Natural killer cell (primary cell): ENCODE measurements around the gene AP3M1. TPM values are rescaled to one million over a fixed set of nuclear protein-coding genes. Genes with fewer than 3 reads are reported as not detected.

Experiments used
- ATAC-seq, 3 donors: fragments of 150-1000 bp in 2 of 3; fragments of 200-7000 bp in 1 of 3; cut with Tn5 transposase; 1 replicate in 1 of 3; 2 replicates in 2 of 3; pipeline ENCODE4 v1.10.0; 2021; ENCODE audit warnings: mild to moderate bottlenecking in 2 of 3, moderate library complexity in 2 of 3
- DNase-seq, 2 donors: peaks; one replicate each; pipeline versions ENCODE4 v3.0.0 to v3.0.0-alpha.2; 2013 to 2021; ENCODE audit warnings: mixed read lengths in 1 of 2
- H3K27ac ChIP-seq: one replicate; pipeline ENCODE4 v1.5.1; 2013; ENCODE audit warnings: mild to moderate bottlenecking, low read length
- H3K27me3 ChIP-seq: one replicate; pipeline ENCODE4 v1.6.1; 2013; ENCODE audit warnings: low read length; ENCODE audit not compliant: control insufficient read depth, insufficient read depth
- H3K36me3 ChIP-seq: one replicate; pipeline ENCODE4 v1.6.1; 2013; ENCODE audit warnings: low read length; ENCODE audit not compliant: control insufficient read depth, insufficient read depth
- H3K4me1 ChIP-seq: one replicate; pipeline ENCODE4 v1.6.1; 2013; ENCODE audit warnings: low read length; ENCODE audit not compliant: control insufficient read depth, insufficient read depth
- H3K4me3 ChIP-seq: one replicate; pipeline ENCODE4 v1.5.1; 2013; ENCODE audit warnings: low read length
- H3K9me3 ChIP-seq: one replicate; pipeline ENCODE4 v1.6.1; 2013; ENCODE audit warnings: low read length; ENCODE audit not compliant: control insufficient read depth, insufficient read depth
- H3K27ac Mint-ChIP-seq, 2 donors: one replicate each; pipeline ENCODE4 v1.8.0; 2022; ENCODE audit warnings: mild to moderate bottlenecking in 2 of 2, mixed read lengths in 2 of 2, moderate library complexity in 1 of 2
- H3K27me3 Mint-ChIP-seq, 2 donors: one replicate each; pipeline ENCODE4 v1.8.0; 2022; ENCODE audit warnings: low read depth in 2 of 2, mixed read lengths in 2 of 2
- H3K36me3 Mint-ChIP-seq: one replicate; pipeline ENCODE4 v1.8.0; 2022; ENCODE audit warnings: mixed read lengths
- H3K4me1 Mint-ChIP-seq, 2 donors: one replicate each; pipeline ENCODE4 v1.8.0; 2022; ENCODE audit warnings: mixed read lengths in 2 of 2
- H3K4me3 Mint-ChIP-seq: one replicate; pipeline ENCODE4 v1.8.0; 2022; ENCODE audit warnings: mild to moderate bottlenecking, moderate library complexity, mixed read lengths
- H3K9me3 Mint-ChIP-seq, 2 donors: one replicate each; pipeline ENCODE4 v1.8.0; 2022; ENCODE audit warnings: mixed read lengths in 2 of 2
- WGBS: methylation state at CpG from one replicate; pipeline ENCODE4 v1.1.7; 2013; ENCODE audit warnings: missing lambda C conversion rate; ENCODE audit not compliant: insufficient coverage; 5-methylcytosine and 5-hydroxymethylcytosine counted together
- intact Hi-C: fragments of 100-400 bp; cut with micrococcal nuclease; formaldehyde crosslinking; loops from one replicate; pipeline ENCODE4 v1.14.2; 2022
- total RNA-seq, 4 donors: library from RNA; stranded (reverse); fragments of 120-200 nt in 1 of 4; gene quantifications; one replicate each; pipeline versions ENCODE4 v1.2.3 to v1.2.4, GENCODE V29; 2013 to 2022
- TF ChIP-seq, protein P1 (sequence below): fragments of 200-600 bp; IDR thresholded peaks from one replicate; pipeline ENCODE4 v1.8.0; 2022; ENCODE audit warnings: antibody characterized with exemption

AP3M1 gene
- total RNA-seq, 3 donors from 2014 or later (not counting 1 experiment from before 2014, with no cell fraction given): 40.6 to 48.8 (median 41.5) TPM

DNA sequence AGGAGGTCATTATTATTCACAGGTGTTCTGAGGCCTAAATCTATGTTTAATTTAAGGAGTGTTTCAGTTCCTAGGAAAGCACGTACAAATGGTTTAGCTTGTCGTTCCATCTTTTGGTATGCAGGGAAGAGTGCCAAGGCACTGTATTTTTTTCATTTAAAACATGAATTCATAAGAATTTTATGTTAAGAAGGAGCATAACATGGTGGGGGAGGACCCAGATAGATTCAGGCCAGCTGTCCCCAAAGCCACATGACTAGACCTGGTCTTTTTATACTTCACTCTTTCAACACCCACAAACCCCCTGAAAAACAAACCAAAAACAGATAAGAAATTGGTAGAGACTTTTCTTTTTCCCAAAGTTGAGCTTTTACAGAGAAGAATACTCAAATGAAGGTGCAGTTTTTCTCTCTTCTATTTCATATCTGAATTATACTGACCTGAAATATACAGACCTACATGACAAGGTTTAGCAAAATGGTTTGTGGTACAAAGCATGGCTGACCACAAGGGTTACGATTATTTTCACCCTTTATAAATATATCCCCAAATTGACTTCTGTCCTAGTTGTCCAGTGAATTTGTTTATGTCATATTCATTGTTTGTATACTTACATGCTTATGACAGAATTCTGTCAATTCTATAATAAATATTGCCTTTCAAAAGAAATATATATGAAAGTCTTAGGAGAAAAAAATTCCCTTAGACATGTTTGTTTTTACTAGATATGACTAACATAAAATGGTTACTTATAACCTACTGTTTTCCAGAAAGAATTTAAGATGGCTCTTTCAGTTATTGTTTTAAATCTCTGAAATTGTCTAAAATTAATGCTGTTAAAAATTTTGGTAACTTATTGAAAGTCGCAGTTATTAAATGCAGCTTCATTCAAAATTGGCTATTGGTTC, 71.3 kb downstream of the AP3M1 start:
- no peaks in the 10 kb centered on the region for H3K27me3 ChIP-seq
- Mint-ChIP-seq H3K4me1 (peaks cover 55 to 59% of the 10 kb centered on the region in 2 donors), H3K4me3 (peak overlapping the region; percentile 83), H3K27me3 (no peaks in the 10 kb centered on the region), H3K36me3 (peaks cover 7% of the 10 kb centered on the region), H3K9me3 (no peaks in the 10 kb centered on the region), H3K27ac (peak overlapping the region; percentile 78 to 82)
- TF ChIP-seq, protein P1, sequence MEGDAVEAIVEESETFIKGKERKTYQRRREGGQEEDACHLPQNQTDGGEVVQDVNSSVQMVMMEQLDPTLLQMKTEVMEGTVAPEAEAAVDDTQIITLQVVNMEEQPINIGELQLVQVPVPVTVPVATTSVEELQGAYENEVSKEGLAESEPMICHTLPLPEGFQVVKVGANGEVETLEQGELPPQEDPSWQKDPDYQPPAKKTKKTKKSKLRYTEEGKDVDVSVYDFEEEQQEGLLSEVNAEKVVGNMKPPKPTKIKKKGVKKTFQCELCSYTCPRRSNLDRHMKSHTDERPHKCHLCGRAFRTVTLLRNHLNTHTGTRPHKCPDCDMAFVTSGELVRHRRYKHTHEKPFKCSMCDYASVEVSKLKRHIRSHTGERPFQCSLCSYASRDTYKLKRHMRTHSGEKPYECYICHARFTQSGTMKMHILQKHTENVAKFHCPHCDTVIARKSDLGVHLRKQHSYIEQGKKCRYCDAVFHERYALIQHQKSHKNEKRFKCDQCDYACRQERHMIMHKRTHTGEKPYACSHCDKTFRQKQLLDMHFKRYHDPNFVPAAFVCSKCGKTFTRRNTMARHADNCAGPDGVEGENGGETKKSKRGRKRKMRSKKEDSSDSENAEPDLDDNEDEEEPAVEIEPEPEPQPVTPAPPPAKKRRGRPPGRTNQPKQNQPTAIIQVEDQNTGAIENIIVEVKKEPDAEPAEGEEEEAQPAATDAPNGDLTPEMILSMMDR: no peak
- no peaks in the 10 kb centered on the region for H3K9me3 ChIP-seq
- WGBS: 76% methylated on average over 3 of the region's 4 CpGs
- H3K36me3 ChIP-seq: peaks cover 20% of the 10 kb centered on the region
- intact Hi-C loops: loop anchor here (2.0 to 5.0 kb wide), 2 partner anchors 122 to 304 kb away; no protein-coding TSS in a partner anchor
- H3K4me1 ChIP-seq: peaks cover 9% of the 10 kb centered on the region
- H3K27ac ChIP-seq: no peak overlapping the region
- DNase-seq (no peak), ATAC-seq (no peak)
- no peak overlapping the region for H3K4me3 ChIP-seq

DNA sequence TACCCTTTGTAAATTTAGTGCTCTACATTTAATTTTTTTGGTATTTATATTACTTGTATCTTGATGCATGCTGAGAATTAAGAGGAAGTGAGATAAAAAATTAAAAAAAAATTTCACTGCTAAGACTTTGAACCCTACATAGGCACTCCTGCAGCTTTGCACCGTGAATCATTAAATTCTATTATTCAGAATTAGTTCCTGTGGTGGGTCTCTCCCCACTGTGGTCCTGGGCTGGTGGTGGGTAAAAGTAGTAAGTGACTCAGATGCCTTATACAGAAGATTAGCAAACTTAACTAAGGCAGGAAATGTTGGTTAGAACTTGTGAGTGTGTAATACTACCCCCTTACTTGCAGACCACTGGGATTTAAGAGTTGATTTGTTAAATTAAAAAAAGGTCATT, 72.6 kb downstream of the AP3M1 start:
- ATAC-seq: peak; percentile 81 to 90 (median 83)
- TF ChIP-seq, protein P1: no peak
- Histone ChIP-seq H3K27ac (no peak overlapping the region), H3K9me3 (no peaks in the 10 kb centered on the region), H3K27me3 (no peaks in the 10 kb centered on the region), H3K4me3 (no peak overlapping the region), H3K36me3 (peaks cover 25% of the 10 kb centered on the region), H3K4me1 (peaks cover 9% of the 10 kb centered on the region)
- peak overlapping the region; percentile 83 for H3K4me3 Mint-ChIP-seq
- peak overlapping the region; percentile 78 to 82 for H3K27ac Mint-ChIP-seq
- H3K27me3 Mint-ChIP-seq: no peaks in the 10 kb centered on the region
- DNase-seq: peak; percentile 17 to 51
- intact Hi-C loops: loop anchor here (1.0 to 5.0 kb wide), 3 partner anchors 121 to 303 kb away; no protein-coding TSS in a partner anchor
- peaks cover 12% of the 10 kb centered on the region for H3K36me3 Mint-ChIP-seq
- H3K4me1 Mint-ChIP-seq: peaks cover 55 to 59% of the 10 kb centered on the region in 2 donors
- no CpG with 5 or more reads among the region's 1 CpG for WGBS
- no peaks in the 10 kb centered on the region for H3K9me3 Mint-ChIP-seq

DNA sequence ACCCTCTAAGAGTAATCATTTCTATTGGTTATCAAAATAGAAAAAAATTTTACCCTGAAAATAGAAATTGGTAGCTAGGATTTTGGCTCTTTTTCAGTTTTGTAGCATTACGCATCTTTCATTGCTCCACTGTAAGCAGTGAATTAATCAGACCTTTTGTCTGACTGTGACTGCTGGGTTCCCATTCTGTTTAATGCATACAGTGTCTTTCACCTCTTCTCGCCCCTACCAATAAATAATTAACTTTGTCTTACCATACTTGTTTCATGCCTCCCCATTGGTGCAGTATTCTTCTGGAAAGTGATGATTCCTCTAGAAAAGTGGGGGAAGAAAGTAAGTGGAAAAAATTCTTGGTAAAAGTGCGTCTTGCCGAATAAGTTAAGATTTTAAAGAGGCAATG, 73.2 kb downstream of the AP3M1 start:
- H3K9me3 ChIP-seq: no peaks in the 10 kb centered on the region
- no peak overlapping the region for H3K27ac ChIP-seq
- H3K4me3 ChIP-seq: no peak overlapping the region
- peaks cover 55 to 59% of the 10 kb centered on the region in 2 donors for H3K4me1 Mint-ChIP-seq
- peaks cover 18% of the 10 kb centered on the region for H3K36me3 Mint-ChIP-seq
- H3K9me3 Mint-ChIP-seq: no peaks in the 10 kb centered on the region
- H3K27me3 ChIP-seq: no peaks in the 10 kb centered on the region
- H3K4me1 ChIP-seq: peaks cover 9% of the 10 kb centered on the region
- ATAC-seq: no peak
- intact Hi-C loops: loop anchor here (5.0 kb wide), 1 partner anchor 120 kb away; no protein-coding TSS in a partner anchor
- no peak for DNase-seq
- H3K36me3 ChIP-seq: peaks cover 25% of the 10 kb centered on the region
- no peaks in the 10 kb centered on the region for H3K27me3 Mint-ChIP-seq
- TF ChIP-seq, protein P1: no peak
- peak overlapping the region; percentile 78 to 82 for H3K27ac Mint-ChIP-seq
- peak overlapping the region; percentile 18 for H3K4me3 Mint-ChIP-seq
- 100% methylated on average over 1 of the region's 4 CpGs for WGBS
